GM23248 (cell line): ENCODE results near the gene EMSY. TPM values are rescaled to one million over a fixed set of nuclear protein-coding genes. Genes with fewer than 3 reads are reported as not detected.

Experiments used
- DNase-seq: peaks from one replicate; pipeline ENCODE4 v3.0.0-alpha.2; 2015
- H2AFZ ChIP-seq: fragments of 200-600 bp; sonication (generic); 2 replicates; pipeline ENCODE4 v1.6.1; 2016; ENCODE audit warnings: antibody characterized with exemption
- H3F3A ChIP-seq: fragments of 200-600 bp; sonication (generic); 2 replicates; pipeline ENCODE4 v1.6.1; 2016; ENCODE audit warnings: mild to moderate bottlenecking, antibody characterized with exemption, mixed run types; ENCODE audit not compliant: insufficient read depth
- H3K27ac ChIP-seq: fragments of 200-600 bp; sonication (generic); 2 replicates; pipeline ENCODE4 v1.5.1; 2016; ENCODE audit warnings: mild to moderate bottlenecking
- H3K27me3 ChIP-seq: fragments of 200-600 bp; sonication (generic); replicated peaks from 2 replicates; pipeline ENCODE4 v1.6.1; 2016; ENCODE audit warnings: mild to moderate bottlenecking; ENCODE audit not compliant: insufficient read depth
- H3K36me3 ChIP-seq: fragments of 200-600 bp; sonication (generic); 2 replicates; pipeline ENCODE4 v1.6.1; 2016; ENCODE audit warnings: low read depth, mild to moderate bottlenecking
- H3K4me1 ChIP-seq: fragments of 200-600 bp; sonication (generic); 2 replicates; pipeline ENCODE4 v1.6.1; 2016; ENCODE audit warnings: mild to moderate bottlenecking; ENCODE audit not compliant: insufficient read depth
- H3K4me2 ChIP-seq: fragments of 200-600 bp; sonication (generic); one replicate; pipeline ENCODE4 v1.6.1; 2016; ENCODE audit warnings: mild to moderate bottlenecking; ENCODE audit not compliant: unreplicated experiment
- H3K4me3 ChIP-seq: fragments of 200-600 bp; sonication (generic); 2 replicates; pipeline ENCODE4 v1.5.1; 2016; ENCODE audit warnings: mild to moderate bottlenecking
- H3K79me2 ChIP-seq: fragments of 200-600 bp; sonication (generic); 2 replicates; pipeline ENCODE4 v1.6.1; 2016; ENCODE audit warnings: mild to moderate bottlenecking; ENCODE audit not compliant: insufficient read depth
- H3K9ac ChIP-seq: fragments of 200-600 bp; sonication (generic); 2 replicates; pipeline ENCODE4 v1.6.1; 2016; ENCODE audit warnings: mild to moderate bottlenecking
- H3K9me2 ChIP-seq: fragments of 200-600 bp; sonication (generic); 2 replicates; pipeline ENCODE4 v1.6.1; 2016; ENCODE audit warnings: mixed run types, mild to moderate bottlenecking, moderate library complexity; ENCODE audit not compliant: insufficient read depth
- H3K9me3 ChIP-seq: fragments of 200-600 bp; sonication (generic); one replicate; pipeline ENCODE4 v1.6.1; 2017; ENCODE audit warnings: low read depth
- H4K20me1 ChIP-seq: fragments of 200-600 bp; sonication (generic); 2 replicates; pipeline ENCODE4 v1.6.0; 2016; ENCODE audit not compliant: insufficient read depth
- EZH2 ChIP-seq: fragments of 200-600 bp; sonication (generic); IDR thresholded peaks from 2 replicates; pipeline ENCODE4 v1.6.1; 2018; ENCODE audit warnings: antibody characterized with exemption, mild to moderate bottlenecking; ENCODE audit not compliant: insufficient read depth, poor library complexity, severe bottlenecking
- EZH2phosphoT487 ChIP-seq: fragments of 200-600 bp; sonication (generic); IDR thresholded peaks from 2 replicates; pipeline ENCODE4 v1.6.1; 2018; ENCODE audit warnings: antibody characterized with exemption, moderate library complexity, mild to moderate bottlenecking, low read depth; ENCODE audit not compliant: insufficient read depth
- WGBS, 2 experiments: methylation state at CpG; one replicate each; pipeline ENCODE4 v1.1.6; 2015 to 2017; ENCODE audit warnings: low lambda C conversion rate in 2 of 2, low coverage in 1 of 2; ENCODE audit errors: missing lambda C conversion rate in 2 of 2; 5-methylcytosine and 5-hydroxymethylcytosine counted together
- in situ Hi-C: fragments of 300-500 bp; cut with MboI; formaldehyde crosslinking; loops from 2 replicates; pipeline ENCODE4 v1.15.0; 2020
- polyA plus RNA-seq: library from polyadenylated mRNA; unstranded; fragments of >200 nt; fragmentation: Nextera tagmentation; extraction: Ambion mirVana; gene quantifications from 2 replicates; pipeline ENCODE4 v1.2.1, GENCODE V29; 2016
- total RNA-seq: library from RNA; depleted of rRNA; stranded (reverse); fragments of >200 nt; shearing (Covaris generic); gene quantifications from 2 replicates; pipeline ENCODE4 v1.2.3, GENCODE V29; 2014

EMSY gene
- total and polyA plus RNA-seq, 2 experiments from 2014 or later, result 10.9 to 14.6 TPM

GRCh38 chr11:76491644-76492043 is 46.8 kb downstream of the EMSY start:
- Histone ChIP-seq H3K4me3 (no peak overlapping the region), H4K20me1 (no peaks in the 10 kb centered on the region), H3K9me2 (no peaks in the 10 kb centered on the region), H3K27ac (no peak overlapping the region), H3K9ac (no peak overlapping the region), H3K79me2 (no peaks in the 10 kb centered on the region), H3K36me3 (0 out of 2 replicates have a peak, but pooled peaks cover 2% of the 10 kb centered on the region), H3F3A (no peaks in the 10 kb centered on the region), H3K4me1 (no peaks in the 10 kb centered on the region), H2AFZ (no peak overlapping the region), H3K27me3 (no peaks in the 10 kb centered on the region), H3K9me3 (no peaks in the 10 kb centered on the region), H3K4me2 (no peak overlapping the region)
- WGBS, 2 experiments, result 96 to 98% methylated on average over 5 of the region's 5 CpGs
- no peak for DNase-seq
- in situ Hi-C loops, result no loop called here
- no peak for TF ChIP-seq EZH2
- TF ChIP-seq EZH2phosphoT487, result no peak

GRCh38 chr11:76493040-76493439 is 48.2 kb downstream of the EMSY start:
- H3K4me2 ChIP-seq, result no peak overlapping the region
- 0 out of 2 replicates have a peak, but pooled peaks cover 9% of the 10 kb centered on the region for H3K36me3 ChIP-seq
- H3K79me2 ChIP-seq, result peaks cover 1% of the 10 kb centered on the region; the same call in 1 of the 2 replicates
- no peaks in the 10 kb centered on the region for H3K4me1 ChIP-seq
- no peaks in the 10 kb centered on the region for H3K27me3 ChIP-seq
- WGBS, 2 experiments, result 93 to 97% methylated on average over 10 to 12 of the region's 12 CpGs
- no peak overlapping the region for H3K4me3 ChIP-seq
- H3K9ac ChIP-seq, result no peak overlapping the region
- in situ Hi-C loops, result no loop called here
- H2AFZ ChIP-seq, result no peak overlapping the region
- no peaks in the 10 kb centered on the region for H3K9me3 ChIP-seq
- H3K9me2 ChIP-seq, result no peaks in the 10 kb centered on the region
- H4K20me1 ChIP-seq, result no peaks in the 10 kb centered on the region
- TF ChIP-seq EZH2phosphoT487 (no peak), EZH2 (no peak)
- no peaks in the 10 kb centered on the region for H3F3A ChIP-seq
- no peak overlapping the region for H3K27ac ChIP-seq
- DNase-seq, result no peak

GRCh38 chr11:76493626-76494539 is 49.1 kb downstream of the EMSY start:
- TF ChIP-seq EZH2 (no peak), EZH2phosphoT487 (no peak)
- in situ Hi-C loops, result no loop called here
- DNase-seq, result no peak
- Histone ChIP-seq H3K27me3 (no peaks in the 10 kb centered on the region), H3K9me2 (no peaks in the 10 kb centered on the region), H3K4me2 (no peak overlapping the region), H4K20me1 (no peaks in the 10 kb centered on the region), H3K79me2 (peaks cover 5% of the 10 kb centered on the region; the same call in 1 of the 2 replicates), H3F3A (no peaks in the 10 kb centered on the region), H3K36me3 (peaks cover 9% of the 10 kb centered on the region; the same call in 1 of the 2 replicates), H3K4me3 (no peak overlapping the region), H3K27ac (no peak overlapping the region), H3K9ac (no peak overlapping the region), H2AFZ (no peak overlapping the region), H3K4me1 (no peaks in the 10 kb centered on the region), H3K9me3 (no peaks in the 10 kb centered on the region)
- 94 to 95% methylated on average over 25 of the region's 25 CpGs for WGBS, 2 experiments

- Histone ChIP-seq H3K27me3 (no peaks in the 10 kb centered on the region), H3F3A (no peaks in the 10 kb centered on the region), H3K9ac (no peak overlapping the region), H3K4me3 (no peak overlapping the region), H3K9me2 (no peaks in the 10 kb centered on the region), H3K4me1 (no peaks in the 10 kb centered on the region), H2AFZ (no peak overlapping the region), H3K4me2 (no peak overlapping the region), H4K20me1 (no peaks in the 10 kb centered on the region), H3K27ac (no peak overlapping the region), H3K36me3 (peaks cover 9% of the 10 kb centered on the region; the same call in 1 of the 2 replicates), H3K79me2 (peaks cover 5% of the 10 kb centered on the region; the same call in 1 of the 2 replicates), H3K9me3 (no peaks in the 10 kb centered on the region)
- TF ChIP-seq EZH2, result no peak
- TF ChIP-seq EZH2phosphoT487, result no peak
- DNase-seq, result no peak
- WGBS, 2 experiments, result 97 to 98% methylated on average over 3 of the region's 3 CpGs
- in situ Hi-C loops, result no loop called here
Measured at GRCh38 chr11:76495019-76495418, 50.2 kb downstream of the EMSY start.
